D341Med (cell line): Measurements from ENCODE around the gene NLGN2.

ENCODE experiments used
- DNase-seq: peaks from one replicate; pipeline ENCODE4 v3.0.0; 2012; ENCODE audit warnings: low spot score

The NLGN2 gene

GRCh38 chr17:7392696-7393612, 14.7 kb upstream of the NLGN2 start:
- no peak for DNase-seq

- DNase-seq, result peak; percentile 66
Observed at GRCh38 chr17:7393613-7394451, 13.8 kb upstream of the NLGN2 start.

- peak; percentile 89 for DNase-seq
Observed at GRCh38 chr17:7394452-7395191, 13.0 kb upstream of the NLGN2 start, which contains the start of gene PLSCR3. Gene PLSCR3 (minus strand): TSS chr17:7394525. CDS start chr17:7394110, 415 bp downstream.

- no peak for DNase-seq
Observed at GRCh38 chr17:7396147-7396546, 11.5 kb upstream of the NLGN2 start.

GRCh38 chr17:7398612-7399011, 9.0 kb upstream of the NLGN2 start:
- no peak for DNase-seq

GRCh38 chr17:7403043-7403726, 4.5 kb upstream of the NLGN2 start:
- DNase-seq, result peak; percentile 51

GRCh38 chr17:7403727-7403976, 4.0 kb upstream of the NLGN2 start:
- DNase-seq, result no peak

- peak; percentile 85 for DNase-seq
Observed at GRCh38 chr17:7403977-7404736, 3.5 kb upstream of the NLGN2 start, which contains the start of gene TMEM256. Gene TMEM256 (minus strand): TSS chr17:7404097. CDS start chr17:7404084, 13 bp downstream.

GRCh38 chr17:7404737-7405349, 2.8 kb upstream of the NLGN2 start:
- peak; percentile 81 for DNase-seq

GRCh38 chr17:7405350-7406234, 2.1 kb upstream of the NLGN2 start:
- DNase-seq, result peak; percentile 43

GRCh38 chr17:7406235-7406825, 1.3 kb upstream of the NLGN2 start:
- DNase-seq, result no peak

GRCh38 chr17:7407082-7407481, 563 bp upstream of the NLGN2 start:
- no peak for DNase-seq

GRCh38 chr17:7408252-7408727, 645 bp downstream of the NLGN2 start:
- DNase-seq, result no peak

GRCh38 chr17:7408863-7409262, 1.2 kb downstream of the NLGN2 start:
- no peak for DNase-seq

GRCh38 chr17:7409716-7410115, 2.1 kb downstream of the NLGN2 start:
- no peak for DNase-seq

GRCh38 chr17:7410634-7411426, 3.2 kb downstream of the NLGN2 start:
- no peak for DNase-seq

- DNase-seq, result no peak
Observed at GRCh38 chr17:7411427-7411750, 3.7 kb downstream of the NLGN2 start.

- DNase-seq, result no peak
Observed at GRCh38 chr17:7413346-7413985, 5.8 kb downstream of the NLGN2 start.
